WTC11 (cell line): ENCODE data around the gene HMCN1. TPM values are rescaled to one million over a fixed set of nuclear protein-coding genes. Genes with fewer than 3 reads are reported as not detected.

Experiments used
- ATAC-seq: fragments of 200-7000 bp; cut with Tn5 transposase; 2 replicates; pipeline ENCODE4 v1.10.0; 2021; ENCODE audit warnings: mild to moderate bottlenecking, moderate library complexity
- CTCF ChIA-PET: fragments of 300-600 bp; sonication (Branson Sonifier 250); formaldehyde crosslinking; loops from one replicate; lab custom pipeline; 2021; ENCODE audit warnings: antibody characterized with exemption; lab: Charles Lee
- POLR2A ChIA-PET: fragments of 350-600 bp; sonication (Branson Sonifier 250); formaldehyde crosslinking; loops from one replicate; lab custom pipeline; 2021; ENCODE audit warnings: antibody characterized with exemption; lab: Charles Lee
- DNase-seq: peaks from one replicate; pipeline ENCODE4 v3.0.0; 2021; ENCODE audit warnings: low spot score
- H3K27ac Mint-ChIP-seq: 2 replicates; pipeline ENCODE4 v1.8.0; 2021; ENCODE audit warnings: mixed read lengths
- H3K27me3 Mint-ChIP-seq: 2 replicates; pipeline ENCODE4 v1.8.0; 2021; ENCODE audit warnings: low read depth, mild to moderate bottlenecking, moderate library complexity, mixed read lengths
- H3K36me3 Mint-ChIP-seq: 2 replicates; pipeline ENCODE4 v1.8.0; 2021; ENCODE audit warnings: mixed read lengths
- H3K4me1 Mint-ChIP-seq: 2 replicates; pipeline ENCODE4 v1.8.0; 2022; ENCODE audit warnings: mixed read lengths
- H3K4me3 Mint-ChIP-seq: 2 replicates; pipeline ENCODE4 v1.8.0; 2021; ENCODE audit warnings: mild to moderate bottlenecking, moderate library complexity, mixed read lengths
- H3K9me3 Mint-ChIP-seq: 2 replicates; pipeline ENCODE4 v1.8.0; 2021; ENCODE audit warnings: mixed read lengths
- ATF1 ChIP-seq: sonication (generic); formaldehyde crosslinking; IDR thresholded peaks from 2 replicates; pipeline ENCODE4 v1.8.1; 2023; ENCODE audit warnings: mild to moderate bottlenecking, moderate library complexity, missing genetic modification reagents
- ELF4 ChIP-seq: sonication (generic); formaldehyde crosslinking; IDR thresholded peaks from 2 replicates; pipeline ENCODE4 v1.8.1; 2022; ENCODE audit warnings: low read depth, mild to moderate bottlenecking, moderate library complexity, missing genetic modification reagents
- EMX1 ChIP-seq: fragments of 250-450 bp; sonication (Bioruptor Pico); IDR thresholded peaks from 2 replicates; pipeline ENCODE4 v1.8.0; 2021; ENCODE audit warnings: mild to moderate bottlenecking
- FOXK1 ChIP-seq: sonication (generic); formaldehyde crosslinking; IDR thresholded peaks from 2 replicates; pipeline ENCODE4 v1.8.0; 2022; ENCODE audit warnings: mild to moderate bottlenecking, moderate library complexity, missing genetic modification reagents
- GABPB1 ChIP-seq: sonication (generic); formaldehyde crosslinking; IDR thresholded peaks from 2 replicates; pipeline ENCODE4 v1.8.1; 2023; ENCODE audit warnings: mild to moderate bottlenecking, missing genetic modification reagents
- IRF2 ChIP-seq: sonication (generic); formaldehyde crosslinking; IDR thresholded peaks from 2 replicates; pipeline ENCODE4 v1.8.0; 2022; ENCODE audit warnings: low read depth, missing genetic modification reagents, borderline replicate concordance
- JAZF1 ChIP-seq: fragments of 250-450 bp; sonication (Bioruptor Pico); IDR thresholded peaks from 2 replicates; pipeline ENCODE4 v1.9.0; 2021; ENCODE audit warnings: moderate library complexity, mild to moderate bottlenecking, inconsistent platforms
- NFYB ChIP-seq: sonication (generic); formaldehyde crosslinking; conservative IDR thresholded peaks from 2 replicates; pipeline ENCODE4 v1.8.0; 2022; ENCODE audit warnings: low read depth, missing genetic modification reagents
- NR3C1 ChIP-seq: sonication (generic); formaldehyde crosslinking; conservative IDR thresholded peaks from 2 replicates; pipeline ENCODE4 v1.8.1; 2023; ENCODE audit warnings: low read depth, mild to moderate bottlenecking, missing genetic modification reagents
- SMAD4 ChIP-seq: sonication (generic); formaldehyde crosslinking; IDR thresholded peaks from 2 replicates; pipeline ENCODE4 v1.8.0; 2022; ENCODE audit warnings: mild to moderate bottlenecking, missing genetic modification reagents
- SP1 ChIP-seq: sonication (generic); formaldehyde crosslinking; conservative IDR thresholded peaks from 2 replicates; pipeline ENCODE4 v1.8.1; 2022; ENCODE audit warnings: missing genetic modification reagents
- ZNF121 ChIP-seq: sonication (generic); formaldehyde crosslinking; IDR thresholded peaks from 2 replicates; pipeline ENCODE4 v1.8.0; 2023; ENCODE audit warnings: missing genetic modification reagents
- ZNF232 ChIP-seq: sonication (generic); formaldehyde crosslinking; IDR thresholded peaks from 2 replicates; pipeline ENCODE4 v1.8.0; 2022; ENCODE audit warnings: mild to moderate bottlenecking, missing genetic modification reagents
- ZNF263 ChIP-seq: sonication (generic); formaldehyde crosslinking; IDR thresholded peaks from 2 replicates; pipeline ENCODE4 v1.8.1; 2022; ENCODE audit warnings: low read depth, mild to moderate bottlenecking, moderate library complexity, missing genetic modification reagents
- total RNA-seq: library from RNA; stranded (reverse); gene quantifications from 3 replicates; pipeline ENCODE4 v1.2.3, GENCODE V29; 2021
- TF ChIP-seq, protein P1 (sequence below): sonication (generic); formaldehyde crosslinking; conservative IDR thresholded peaks from 2 replicates; pipeline ENCODE4 v1.8.1; 2023; ENCODE audit warnings: mild to moderate bottlenecking, low read depth, missing genetic modification reagents, moderate library complexity
- TF ChIP-seq, protein P2 (sequence below): sonication (generic); formaldehyde crosslinking; IDR thresholded peaks from 2 replicates; pipeline ENCODE4 v1.8.0; 2022; ENCODE audit warnings: mild to moderate bottlenecking, missing genetic modification reagents
- TF ChIP-seq, protein P3 (sequence below): fragments of 200-600 bp; IDR thresholded peaks from 2 replicates; pipeline ENCODE4 v1.8.0; 2022; ENCODE audit warnings: antibody characterized with exemption
- TF ChIP-seq, protein P4 (sequence below): sonication (generic); formaldehyde crosslinking; IDR thresholded peaks from 2 replicates; pipeline ENCODE4 v1.8.0; 2023; ENCODE audit warnings: missing genetic modification reagents
- TF ChIP-seq, protein P5 (sequence below): sonication (generic); formaldehyde crosslinking; IDR thresholded peaks from 2 replicates; pipeline ENCODE4 v1.8.1; 2023; ENCODE audit warnings: mild to moderate bottlenecking, missing genetic modification reagents
- TF ChIP-seq, protein P6 (sequence below): sonication (generic); formaldehyde crosslinking; IDR thresholded peaks from 2 replicates; pipeline ENCODE4 v1.8.1; 2023; ENCODE audit warnings: mild to moderate bottlenecking, missing genetic modification reagents
- TF ChIP-seq, protein P7 (sequence below): sonication (generic); formaldehyde crosslinking; IDR thresholded peaks from 2 replicates; pipeline ENCODE4 v1.8.1; 2023; ENCODE audit warnings: mild to moderate bottlenecking, missing genetic modification reagents, moderate library complexity

Gene HMCN1
- total RNA-seq, 1 experiment from 2014 or later = 5.6 TPM

DNA sequence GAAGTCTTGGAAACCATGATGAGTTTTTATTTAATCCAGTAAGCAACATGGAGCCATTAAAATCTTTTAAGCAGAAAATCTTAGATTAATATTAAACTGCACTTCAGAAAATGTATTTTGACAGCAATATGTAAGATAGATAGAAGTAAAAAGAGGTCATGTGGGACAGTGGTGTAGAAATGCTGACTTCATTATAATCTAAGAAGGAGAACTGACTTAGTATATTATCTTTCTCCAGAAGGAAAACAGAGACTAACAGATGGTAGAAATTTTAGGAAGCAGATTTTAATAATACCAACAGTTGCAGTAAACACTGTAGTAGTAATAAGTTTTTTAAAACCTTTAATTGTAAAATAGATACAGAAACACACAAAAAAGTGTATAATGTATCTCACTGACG lies 367.9 kb downstream of the HMCN1 start:
- Mint-ChIP-seq H3K4me1 (no peaks in the 10 kb centered on the region), H3K4me3 (no peak overlapping the region), H3K27me3 (no peaks in the 10 kb centered on the region), H3K36me3 (no peaks in the 10 kb centered on the region), H3K27ac (no peak overlapping the region), H3K9me3 (no peaks in the 10 kb centered on the region)
- POLR2A ChIA-PET = no interaction called here
- CTCF ChIA-PET = no interaction called here
- no peak for ATAC-seq
- DNase-seq = no peak
- TF ChIP-seq, protein P1, sequence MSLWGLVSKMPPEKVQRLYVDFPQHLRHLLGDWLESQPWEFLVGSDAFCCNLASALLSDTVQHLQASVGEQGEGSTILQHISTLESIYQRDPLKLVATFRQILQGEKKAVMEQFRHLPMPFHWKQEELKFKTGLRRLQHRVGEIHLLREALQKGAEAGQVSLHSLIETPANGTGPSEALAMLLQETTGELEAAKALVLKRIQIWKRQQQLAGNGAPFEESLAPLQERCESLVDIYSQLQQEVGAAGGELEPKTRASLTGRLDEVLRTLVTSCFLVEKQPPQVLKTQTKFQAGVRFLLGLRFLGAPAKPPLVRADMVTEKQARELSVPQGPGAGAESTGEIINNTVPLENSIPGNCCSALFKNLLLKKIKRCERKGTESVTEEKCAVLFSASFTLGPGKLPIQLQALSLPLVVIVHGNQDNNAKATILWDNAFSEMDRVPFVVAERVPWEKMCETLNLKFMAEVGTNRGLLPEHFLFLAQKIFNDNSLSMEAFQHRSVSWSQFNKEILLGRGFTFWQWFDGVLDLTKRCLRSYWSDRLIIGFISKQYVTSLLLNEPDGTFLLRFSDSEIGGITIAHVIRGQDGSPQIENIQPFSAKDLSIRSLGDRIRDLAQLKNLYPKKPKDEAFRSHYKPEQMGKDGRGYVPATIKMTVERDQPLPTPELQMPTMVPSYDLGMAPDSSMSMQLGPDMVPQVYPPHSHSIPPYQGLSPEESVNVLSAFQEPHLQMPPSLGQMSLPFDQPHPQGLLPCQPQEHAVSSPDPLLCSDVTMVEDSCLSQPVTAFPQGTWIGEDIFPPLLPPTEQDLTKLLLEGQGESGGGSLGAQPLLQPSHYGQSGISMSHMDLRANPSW = no peak
- TF ChIP-seq SMAD4 (no peak), ZNF121 (CRISPR knock-in tag) (no peak), ZNF263 (CRISPR knock-in tag) (no peak), NR3C1 (CRISPR knock-in tag) (no peak), ATF1 (CRISPR knock-in tag) (no peak), NFYB (CRISPR knock-in tag) (no peak), FOXK1 (CRISPR knock-in tag) (no peak), JAZF1 (CRISPR knock-in tag) (no peak), ZNF232 (CRISPR knock-in tag) (no peak)
- TF ChIP-seq, protein P2, sequence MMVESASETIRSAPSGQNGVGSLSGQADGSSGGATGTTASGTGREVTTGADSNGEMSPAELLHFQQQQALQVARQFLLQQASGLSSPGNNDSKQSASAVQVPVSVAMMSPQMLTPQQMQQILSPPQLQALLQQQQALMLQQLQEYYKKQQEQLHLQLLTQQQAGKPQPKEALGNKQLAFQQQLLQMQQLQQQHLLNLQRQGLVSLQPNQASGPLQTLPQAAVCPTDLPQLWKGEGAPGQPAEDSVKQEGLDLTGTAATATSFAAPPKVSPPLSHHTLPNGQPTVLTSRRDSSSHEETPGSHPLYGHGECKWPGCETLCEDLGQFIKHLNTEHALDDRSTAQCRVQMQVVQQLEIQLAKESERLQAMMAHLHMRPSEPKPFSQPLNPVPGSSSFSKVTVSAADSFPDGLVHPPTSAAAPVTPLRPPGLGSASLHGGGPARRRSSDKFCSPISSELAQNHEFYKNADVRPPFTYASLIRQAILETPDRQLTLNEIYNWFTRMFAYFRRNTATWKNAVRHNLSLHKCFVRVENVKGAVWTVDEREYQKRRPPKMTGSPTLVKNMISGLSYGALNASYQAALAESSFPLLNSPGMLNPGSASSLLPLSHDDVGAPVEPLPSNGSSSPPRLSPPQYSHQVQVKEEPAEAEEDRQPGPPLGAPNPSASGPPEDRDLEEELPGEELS (CRISPR knock-in tag) = no peak
- TF ChIP-seq, protein P3, sequence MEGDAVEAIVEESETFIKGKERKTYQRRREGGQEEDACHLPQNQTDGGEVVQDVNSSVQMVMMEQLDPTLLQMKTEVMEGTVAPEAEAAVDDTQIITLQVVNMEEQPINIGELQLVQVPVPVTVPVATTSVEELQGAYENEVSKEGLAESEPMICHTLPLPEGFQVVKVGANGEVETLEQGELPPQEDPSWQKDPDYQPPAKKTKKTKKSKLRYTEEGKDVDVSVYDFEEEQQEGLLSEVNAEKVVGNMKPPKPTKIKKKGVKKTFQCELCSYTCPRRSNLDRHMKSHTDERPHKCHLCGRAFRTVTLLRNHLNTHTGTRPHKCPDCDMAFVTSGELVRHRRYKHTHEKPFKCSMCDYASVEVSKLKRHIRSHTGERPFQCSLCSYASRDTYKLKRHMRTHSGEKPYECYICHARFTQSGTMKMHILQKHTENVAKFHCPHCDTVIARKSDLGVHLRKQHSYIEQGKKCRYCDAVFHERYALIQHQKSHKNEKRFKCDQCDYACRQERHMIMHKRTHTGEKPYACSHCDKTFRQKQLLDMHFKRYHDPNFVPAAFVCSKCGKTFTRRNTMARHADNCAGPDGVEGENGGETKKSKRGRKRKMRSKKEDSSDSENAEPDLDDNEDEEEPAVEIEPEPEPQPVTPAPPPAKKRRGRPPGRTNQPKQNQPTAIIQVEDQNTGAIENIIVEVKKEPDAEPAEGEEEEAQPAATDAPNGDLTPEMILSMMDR = no peak

DNA sequence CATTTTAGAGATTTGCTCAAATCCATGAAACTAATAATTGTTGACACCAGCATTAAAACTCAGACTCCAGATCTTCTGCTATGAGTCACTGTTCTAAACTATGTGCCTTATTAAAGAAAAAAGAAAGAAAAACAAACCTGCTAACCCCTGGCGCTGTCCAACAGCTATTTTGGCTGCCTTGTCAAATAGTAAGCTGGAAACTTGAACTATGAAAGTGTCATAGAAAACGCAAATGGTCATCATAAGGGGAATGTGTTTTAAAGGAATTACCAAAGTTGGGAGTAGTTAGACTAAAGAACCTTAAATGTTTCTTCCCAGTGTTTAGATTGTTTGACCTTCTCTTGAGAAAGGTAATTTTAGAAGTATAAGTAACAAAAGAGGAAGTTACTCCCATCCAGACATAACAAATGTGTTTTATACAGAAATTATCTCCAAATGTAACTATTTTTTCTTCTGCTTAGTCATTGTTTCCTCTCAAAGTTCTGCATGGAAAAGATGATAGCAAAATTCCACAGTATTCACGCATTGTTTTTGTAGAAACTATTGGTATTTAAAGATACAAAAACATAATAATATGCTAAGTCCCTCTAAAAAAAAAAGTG lies 368.5 kb downstream of the HMCN1 start:
- Mint-ChIP-seq H3K4me1 (no peaks in the 10 kb centered on the region), H3K4me3 (no peak overlapping the region), H3K36me3 (no peaks in the 10 kb centered on the region), H3K9me3 (no peaks in the 10 kb centered on the region), H3K27me3 (no peaks in the 10 kb centered on the region), H3K27ac (no peak overlapping the region)
- DNase-seq (no peak), ATAC-seq (no peak)
- ChIA-PET POLR2A (no interaction called here), CTCF (no interaction called here)
- TF ChIP-seq IRF2 (CRISPR knock-in tag) (no peak), EMX1 (CRISPR knock-in tag) (no peak), ATF1 (CRISPR knock-in tag) (no peak), ELF4 (no peak), GABPB1 (CRISPR knock-in tag) (no peak), SP1 (CRISPR knock-in tag) (no peak)
- TF ChIP-seq, protein P4, sequence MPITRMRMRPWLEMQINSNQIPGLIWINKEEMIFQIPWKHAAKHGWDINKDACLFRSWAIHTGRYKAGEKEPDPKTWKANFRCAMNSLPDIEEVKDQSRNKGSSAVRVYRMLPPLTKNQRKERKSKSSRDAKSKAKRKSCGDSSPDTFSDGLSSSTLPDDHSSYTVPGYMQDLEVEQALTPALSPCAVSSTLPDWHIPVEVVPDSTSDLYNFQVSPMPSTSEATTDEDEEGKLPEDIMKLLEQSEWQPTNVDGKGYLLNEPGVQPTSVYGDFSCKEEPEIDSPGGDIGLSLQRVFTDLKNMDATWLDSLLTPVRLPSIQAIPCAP (CRISPR knock-in tag) = no peak
- TF ChIP-seq, protein P5, sequence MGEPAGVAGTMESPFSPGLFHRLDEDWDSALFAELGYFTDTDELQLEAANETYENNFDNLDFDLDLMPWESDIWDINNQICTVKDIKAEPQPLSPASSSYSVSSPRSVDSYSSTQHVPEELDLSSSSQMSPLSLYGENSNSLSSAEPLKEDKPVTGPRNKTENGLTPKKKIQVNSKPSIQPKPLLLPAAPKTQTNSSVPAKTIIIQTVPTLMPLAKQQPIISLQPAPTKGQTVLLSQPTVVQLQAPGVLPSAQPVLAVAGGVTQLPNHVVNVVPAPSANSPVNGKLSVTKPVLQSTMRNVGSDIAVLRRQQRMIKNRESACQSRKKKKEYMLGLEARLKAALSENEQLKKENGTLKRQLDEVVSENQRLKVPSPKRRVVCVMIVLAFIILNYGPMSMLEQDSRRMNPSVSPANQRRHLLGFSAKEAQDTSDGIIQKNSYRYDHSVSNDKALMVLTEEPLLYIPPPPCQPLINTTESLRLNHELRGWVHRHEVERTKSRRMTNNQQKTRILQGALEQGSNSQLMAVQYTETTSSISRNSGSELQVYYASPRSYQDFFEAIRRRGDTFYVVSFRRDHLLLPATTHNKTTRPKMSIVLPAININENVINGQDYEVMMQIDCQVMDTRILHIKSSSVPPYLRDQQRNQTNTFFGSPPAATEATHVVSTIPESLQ (CRISPR knock-in tag) = no peak
- TF ChIP-seq, protein P1 = no peak
- TF ChIP-seq, protein P6, sequence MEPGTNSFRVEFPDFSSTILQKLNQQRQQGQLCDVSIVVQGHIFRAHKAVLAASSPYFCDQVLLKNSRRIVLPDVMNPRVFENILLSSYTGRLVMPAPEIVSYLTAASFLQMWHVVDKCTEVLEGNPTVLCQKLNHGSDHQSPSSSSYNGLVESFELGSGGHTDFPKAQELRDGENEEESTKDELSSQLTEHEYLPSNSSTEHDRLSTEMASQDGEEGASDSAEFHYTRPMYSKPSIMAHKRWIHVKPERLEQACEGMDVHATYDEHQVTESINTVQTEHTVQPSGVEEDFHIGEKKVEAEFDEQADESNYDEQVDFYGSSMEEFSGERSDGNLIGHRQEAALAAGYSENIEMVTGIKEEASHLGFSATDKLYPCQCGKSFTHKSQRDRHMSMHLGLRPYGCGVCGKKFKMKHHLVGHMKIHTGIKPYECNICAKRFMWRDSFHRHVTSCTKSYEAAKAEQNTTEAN (CRISPR knock-in tag) = no peak
- TF ChIP-seq, protein P7, sequence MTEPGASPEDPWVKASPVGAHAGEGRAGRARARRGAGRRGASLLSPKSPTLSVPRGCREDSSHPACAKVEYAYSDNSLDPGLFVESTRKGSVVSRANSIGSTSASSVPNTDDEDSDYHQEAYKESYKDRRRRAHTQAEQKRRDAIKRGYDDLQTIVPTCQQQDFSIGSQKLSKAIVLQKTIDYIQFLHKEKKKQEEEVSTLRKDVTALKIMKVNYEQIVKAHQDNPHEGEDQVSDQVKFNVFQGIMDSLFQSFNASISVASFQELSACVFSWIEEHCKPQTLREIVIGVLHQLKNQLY (CRISPR knock-in tag) = no peak
